ENCODE measurements around the gene NDFIP1. TPM values are rescaled to one million over a fixed set of nuclear protein-coding genes. Genes with fewer than 3 reads are reported as not detected.
"Not testable (repeated sequence)": the region's sequence is repeated elsewhere in the genome, so short reads cannot be mapped to it uniquely, and the experiment has no call there.

The NDFIP1 gene
- total RNA-seq, 2 experiments from 2014 or later: 54.9 to 86.7 TPM

GRCh38 chr5:142176255-142176654, 67.7 kb downstream of the NDFIP1 start:
- Mint-ChIP-seq H3K27me3 (no peaks in the 10 kb centered on the region), H3K9me3 (ENCODE audit: low read depth) (no peaks in the 10 kb centered on the region), H3K36me3 (ENCODE audit: low read depth) (no peaks in the 10 kb centered on the region), H3K4me3 (no peak overlapping the region), H3K27ac (no peak overlapping the region), H3K4me1 (no peaks in the 10 kb centered on the region)
- ChIA-PET CTCF (interaction anchor here (0.7 to 1.3 kb wide), 3 partner anchors 17 to 529 kb away, joined by 3 to 4 read pairs (median 3); no protein-coding TSS in a partner anchor), POLR2A (interaction anchor here (0.7 kb wide), 1 partner anchor 183 kb away, joined by 3 read pairs; no protein-coding TSS in a partner anchor)
- ATAC-seq: no peak
- no peak for DNase-seq
- intact Hi-C loops (cut with DNase I, micrococcal nuclease): no loop called here

GRCh38 chr5:142178651-142179050, 70.1 kb downstream of the NDFIP1 start:
- intact Hi-C loops (cut with DNase I, micrococcal nuclease): no loop called here
- Mint-ChIP-seq H3K36me3 (ENCODE audit: low read depth) (no peaks in the 10 kb centered on the region), H3K27me3 (no peaks in the 10 kb centered on the region), H3K9me3 (ENCODE audit: low read depth) (no peaks in the 10 kb centered on the region), H3K27ac (no peak overlapping the region), H3K4me3 (no peak overlapping the region), H3K4me1 (no peaks in the 10 kb centered on the region)
- ATAC-seq (no peak), DNase-seq (no peak)
- CTCF ChIA-PET: interaction anchor here (1.6 kb wide), 1 partner anchor 9 kb away, joined by 6 read pairs; no protein-coding TSS in a partner anchor
- POLR2A ChIA-PET: no interaction called here

GRCh38 chr5:142179776-142180387, 71.3 kb downstream of the NDFIP1 start:
- POLR2A ChIA-PET: no interaction called here
- CTCF ChIA-PET: no interaction called here
- Mint-ChIP-seq H3K27me3 (no peaks in the 10 kb centered on the region), H3K4me1 (no peaks in the 10 kb centered on the region), H3K36me3 (ENCODE audit: low read depth) (no peaks in the 10 kb centered on the region), H3K4me3 (no peak overlapping the region), H3K9me3 (ENCODE audit: low read depth) (no peaks in the 10 kb centered on the region), H3K27ac (no peak overlapping the region)
- intact Hi-C loops (cut with DNase I, micrococcal nuclease): no loop called here
- ATAC-seq (no peak), DNase-seq (no peak)

- H3K27ac Mint-ChIP-seq: no peak overlapping the region
- ChIA-PET POLR2A (no interaction called here), CTCF (interaction anchor here (0.7 kb wide), 1 partner anchor 26 kb away, joined by 3 read pairs; no protein-coding TSS in a partner anchor)
- DNase-seq (no peak), ATAC-seq (no peak)
- H3K36me3 Mint-ChIP-seq (ENCODE audit: low read depth): no peaks in the 10 kb centered on the region
- H3K9me3 Mint-ChIP-seq (ENCODE audit: low read depth): no peaks in the 10 kb centered on the region
- no peak overlapping the region for H3K4me3 Mint-ChIP-seq
- no peaks in the 10 kb centered on the region for H3K4me1 Mint-ChIP-seq
- H3K27me3 Mint-ChIP-seq: no peaks in the 10 kb centered on the region
- intact Hi-C loops (cut with DNase I, micrococcal nuclease): no loop called here
Measured at GRCh38 chr5:142181096-142181495, 72.5 kb downstream of the NDFIP1 start.

GRCh38 chr5:142181547-142182163, 73.1 kb downstream of the NDFIP1 start:
- ChIA-PET POLR2A (no interaction called here), CTCF (interaction anchor here (0.7 kb wide), 1 partner anchor 27 kb away, joined by 3 read pairs; no protein-coding TSS in a partner anchor)
- no peaks in the 10 kb centered on the region for H3K9me3 Mint-ChIP-seq (ENCODE audit: low read depth)
- no peak overlapping the region for H3K27ac Mint-ChIP-seq
- H3K36me3 Mint-ChIP-seq (ENCODE audit: low read depth): no peaks in the 10 kb centered on the region
- no peaks in the 10 kb centered on the region for H3K27me3 Mint-ChIP-seq
- H3K4me1 Mint-ChIP-seq: no peaks in the 10 kb centered on the region
- intact Hi-C loops (cut with DNase I, micrococcal nuclease): no loop called here
- DNase-seq (no peak), ATAC-seq (no peak)
- no peak overlapping the region for H3K4me3 Mint-ChIP-seq

- ChIA-PET CTCF (no interaction called here), POLR2A (no interaction called here)
- no peaks in the 10 kb centered on the region for H3K4me1 Mint-ChIP-seq
Measured at GRCh38 chr5:142182840-142183239, 74.3 kb downstream of the NDFIP1 start.

GRCh38 chr5:142183561-142183960, 75.0 kb downstream of the NDFIP1 start:
- ATAC-seq: no peak
- Mint-ChIP-seq H3K4me1 (no peaks in the 10 kb centered on the region), H3K4me3 (no peak overlapping the region), H3K27ac (no peak overlapping the region), H3K9me3 (ENCODE audit: low read depth) (no peaks in the 10 kb centered on the region), H3K27me3 (no peaks in the 10 kb centered on the region), H3K36me3 (ENCODE audit: low read depth) (no peaks in the 10 kb centered on the region)
- ChIA-PET POLR2A (no interaction called here), CTCF (interaction anchor here (0.7 to 1.0 kb wide), 2 partner anchors 79 to 95 kb away, joined by 3 read pairs; no protein-coding TSS in a partner anchor)
- intact Hi-C loops (cut with DNase I, micrococcal nuclease): no loop called here
- no peak for DNase-seq

More at GRCh38 chr5:142182840-142183239, 74.3 kb downstream of the NDFIP1 start:
- Mint-ChIP-seq H3K36me3 (ENCODE audit: low read depth) (no peaks in the 10 kb centered on the region), H3K9me3 (ENCODE audit: low read depth) (no peaks in the 10 kb centered on the region), H3K27ac (no peak overlapping the region), H3K4me3 (no peak overlapping the region), H3K27me3 (no peaks in the 10 kb centered on the region)
- intact Hi-C loops (cut with DNase I, micrococcal nuclease): no loop called here
- DNase-seq: no peak
- ATAC-seq: no peak

- no peaks in the 10 kb centered on the region for H3K4me1 Mint-ChIP-seq
- intact Hi-C loops (cut with DNase I, micrococcal nuclease): no loop called here
- CTCF ChIA-PET: no interaction called here
Measured at GRCh38 chr5:142184988-142185387, 76.4 kb downstream of the NDFIP1 start.

GRCh38 chr5:142186514-142186856, 77.9 kb downstream of the NDFIP1 start:
- Mint-ChIP-seq H3K27ac (no peak overlapping the region), H3K9me3 (ENCODE audit: low read depth) (no peaks in the 10 kb centered on the region), H3K4me3 (no peak overlapping the region), H3K27me3 (no peaks in the 10 kb centered on the region), H3K4me1 (no peaks in the 10 kb centered on the region), H3K36me3 (ENCODE audit: low read depth) (no peaks in the 10 kb centered on the region)
- POLR2A ChIA-PET: no interaction called here
- DNase-seq (no peak), ATAC-seq (no peak)
- CTCF ChIA-PET: interaction anchor here (0.7 to 1.9 kb wide), 6 partner anchors 9 to 424 kb away, joined by 3 to 6 read pairs (median 4); no protein-coding TSS in a partner anchor
- intact Hi-C loops (cut with DNase I, micrococcal nuclease): no loop called here

More at GRCh38 chr5:142184988-142185387, 76.4 kb downstream of the NDFIP1 start:
- ATAC-seq (no peak), DNase-seq (no peak)
- H3K36me3 Mint-ChIP-seq (ENCODE audit: low read depth): no peaks in the 10 kb centered on the region
- POLR2A ChIA-PET: no interaction called here
- no peak overlapping the region for H3K4me3 Mint-ChIP-seq
- no peak overlapping the region for H3K27ac Mint-ChIP-seq
- no peaks in the 10 kb centered on the region for H3K27me3 Mint-ChIP-seq
- no peaks in the 10 kb centered on the region for H3K9me3 Mint-ChIP-seq (ENCODE audit: low read depth)

- Mint-ChIP-seq H3K27ac (no peak overlapping the region), H3K4me3 (no peak overlapping the region), H3K4me1 (no peaks in the 10 kb centered on the region), H3K36me3 (ENCODE audit: low read depth) (no peaks in the 10 kb centered on the region), H3K27me3 (no peaks in the 10 kb centered on the region), H3K9me3 (ENCODE audit: low read depth) (no peaks in the 10 kb centered on the region)
- no peak for DNase-seq
- ATAC-seq: no peak
- ChIA-PET CTCF (interaction anchor here (0.7 to 1.9 kb wide), 5 partner anchors 9 to 423 kb away, joined by 3 to 6 read pairs (median 4); no protein-coding TSS in a partner anchor), POLR2A (no interaction called here)
- intact Hi-C loops (cut with DNase I, micrococcal nuclease): no loop called here
Measured at GRCh38 chr5:142186857-142187594, 78.4 kb downstream of the NDFIP1 start.

- H3K27me3 Mint-ChIP-seq: not testable (repeated sequence)
Measured at GRCh38 chr5:142188691-142189090, 80.1 kb downstream of the NDFIP1 start.

More at GRCh38 chr5:142188691-142189090, 80.1 kb downstream of the NDFIP1 start:
- DNase-seq; intact Hi-C loops (cut with DNase I, micrococcal nuclease); H3K27ac Mint-ChIP-seq; POLR2A ChIA-PET; H3K9me3 Mint-ChIP-seq (ENCODE audit: low read depth); ATAC-seq; H3K4me1 Mint-ChIP-seq; H3K4me3 Mint-ChIP-seq; H3K36me3 Mint-ChIP-seq (ENCODE audit: low read depth): not testable (repeated sequence)
- CTCF ChIA-PET: interaction anchor here (0.7 kb wide), 1 partner anchor 1409 kb away, joined by 3 read pairs; no protein-coding TSS in a partner anchor

Data from activated CD4-positive, alpha-beta T cell treated with anti-CD3 and anti-CD28 coated beads for 36 hours (primary cell).